GM18526 (cell line): Measurements from ENCODE around the gene AGTRAP.

ENCODE experiments used
- POLR2A ChIP-seq: IDR thresholded peaks from 3 replicates; pipeline ENCODE4 v1.6.1; 2011; ENCODE audit not compliant: insufficient read length; ENCODE audit errors: extremely low read depth

Gene AGTRAP

GRCh38 chr1:11740258-11741192, 4.6 kb downstream of the AGTRAP start:
- no peak for TF ChIP-seq POLR2A

DNA sequence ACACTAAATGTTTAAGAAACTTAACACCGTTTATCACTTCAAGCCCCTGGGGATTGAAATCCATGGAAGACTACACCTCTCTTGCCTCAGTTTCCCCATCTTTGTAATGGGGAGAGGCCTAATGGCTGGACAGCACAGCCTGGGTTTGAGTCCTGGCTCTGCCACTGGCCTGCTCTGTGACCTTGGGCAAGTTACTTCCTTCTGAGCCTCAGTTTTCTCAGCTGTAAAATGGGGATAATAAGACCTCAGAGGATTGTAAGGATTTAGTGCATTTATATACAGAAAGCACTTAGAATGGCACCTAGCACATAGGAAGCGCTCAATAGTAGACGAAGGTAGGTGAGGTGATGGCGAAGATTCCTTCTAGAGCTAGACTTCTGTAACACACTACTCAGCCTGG, 5.5 kb downstream of the AGTRAP start:
- TF ChIP-seq POLR2A = no peak

- TF ChIP-seq POLR2A = no peak
Measured at GRCh38 chr1:11741919-11742558, 6.1 kb downstream of the AGTRAP start.

DNA sequence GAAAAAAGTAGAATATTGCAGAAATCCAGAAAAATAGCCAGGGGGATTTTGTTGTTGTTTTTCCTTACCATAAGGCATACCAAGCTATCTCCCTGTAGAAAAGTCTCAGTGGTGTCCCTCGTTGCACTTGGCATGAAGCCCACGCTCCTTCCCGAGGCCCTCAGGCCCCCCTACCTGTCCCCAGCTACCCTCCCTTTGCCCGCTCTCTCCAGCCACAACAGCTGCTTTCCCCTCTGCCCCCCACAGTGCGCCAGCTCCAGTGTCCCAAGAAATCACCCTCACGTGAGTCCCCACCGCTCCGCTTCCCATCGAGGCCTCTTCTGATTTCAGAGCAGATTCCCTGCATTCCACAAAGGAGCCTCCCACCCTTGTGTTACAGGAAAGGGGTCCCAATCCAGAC, 8.4 kb downstream of the AGTRAP start:
- no peak for TF ChIP-seq POLR2A

DNA sequence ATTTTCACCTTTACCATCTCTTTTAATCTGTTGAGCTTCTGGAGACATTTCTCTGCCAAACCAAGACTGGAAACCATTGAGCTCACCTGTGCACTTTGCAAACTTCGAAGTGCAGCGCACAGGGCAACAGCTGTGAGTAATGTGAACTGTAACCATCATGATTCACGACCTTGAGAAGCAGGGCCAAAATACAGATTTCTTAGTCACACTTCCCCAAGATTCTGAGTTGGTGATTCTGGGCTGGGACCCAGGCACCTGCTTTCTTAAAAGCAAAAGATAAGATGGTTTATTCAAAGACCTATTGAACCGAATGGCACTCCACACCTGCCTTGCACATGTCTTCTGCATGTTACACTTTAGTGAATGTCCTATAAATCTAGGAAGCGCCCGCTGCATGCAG, 10.2 kb downstream of the AGTRAP start:
- TF ChIP-seq POLR2A = no peak

DNA sequence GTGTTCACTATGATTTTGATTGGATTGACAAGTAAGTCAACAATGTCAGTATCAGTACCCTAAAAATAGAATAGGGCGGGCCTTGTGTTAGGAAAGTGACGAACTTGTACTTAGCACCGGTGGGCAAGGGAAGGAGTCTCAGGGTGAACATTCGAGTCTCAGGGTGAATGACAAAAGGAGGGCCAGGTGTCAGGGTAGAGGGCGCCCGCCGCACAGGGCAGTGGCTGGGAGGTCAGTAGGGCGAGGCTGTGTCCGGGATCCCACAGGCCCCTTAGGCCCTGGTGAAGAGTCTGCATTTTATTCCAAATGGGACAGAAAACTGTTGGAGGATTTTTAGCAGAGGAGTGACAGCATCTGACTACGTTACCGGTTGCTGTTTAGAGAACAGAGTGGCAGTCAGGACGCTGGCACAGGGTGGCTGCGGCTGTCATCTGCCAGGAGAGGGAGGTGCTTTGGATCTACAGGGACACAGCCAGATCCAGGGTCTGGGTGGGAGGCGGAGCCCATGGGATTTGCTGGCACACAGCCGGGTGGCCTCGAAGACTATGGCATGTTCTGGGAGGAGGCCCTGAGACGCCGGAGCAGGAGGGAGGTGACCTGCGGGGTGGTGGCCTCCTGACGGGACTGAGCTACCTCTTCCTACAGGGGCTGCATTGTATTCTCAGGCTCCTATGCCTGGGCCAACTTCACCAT, 11.0 kb downstream of the AGTRAP start:
- no peak for TF ChIP-seq POLR2A

DNA sequence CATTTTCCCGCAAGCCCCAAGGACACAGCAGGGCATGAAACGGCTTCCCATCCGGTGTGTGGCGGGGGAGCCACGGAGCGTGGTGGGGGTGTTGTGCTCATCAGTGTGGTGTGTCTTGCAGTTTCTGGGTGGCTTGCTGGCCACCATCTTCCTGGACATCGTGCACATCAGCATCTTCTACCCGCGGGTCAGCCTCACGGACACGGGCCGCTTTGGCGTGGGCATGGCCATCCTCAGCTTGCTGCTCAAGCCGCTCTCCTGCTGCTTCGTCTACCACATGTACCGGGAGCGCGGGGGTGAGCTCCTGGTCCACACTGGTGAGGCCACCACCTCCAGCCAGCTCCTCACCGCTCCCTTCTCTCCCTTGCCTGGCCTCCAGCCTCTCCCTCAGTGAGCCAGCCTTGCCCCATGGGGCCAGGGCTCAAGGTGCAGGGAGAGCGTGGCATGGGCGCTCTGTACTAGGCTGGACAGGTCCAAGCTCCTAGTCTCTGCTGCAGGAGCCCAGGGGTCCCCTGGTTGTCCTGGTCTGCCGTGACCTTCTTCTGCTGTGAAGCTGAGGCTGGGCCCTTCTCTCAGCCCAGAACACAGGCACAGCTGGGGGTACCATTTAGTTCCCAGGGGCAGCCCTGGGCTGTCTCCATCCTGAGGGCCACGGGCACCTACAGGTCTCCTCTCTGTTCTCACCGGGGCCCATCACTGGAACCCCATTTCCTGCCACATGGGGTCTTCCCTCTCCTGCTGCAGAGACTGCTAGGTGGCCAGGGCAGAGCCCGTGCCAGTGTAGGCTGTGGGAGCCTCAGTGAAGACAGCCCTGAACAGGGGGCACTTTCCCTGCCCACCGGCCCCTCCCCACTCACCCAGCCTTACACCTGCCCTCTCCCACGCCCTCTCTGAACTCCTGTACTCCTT, 12.6 kb downstream of the AGTRAP start:
- TF ChIP-seq POLR2A = no peak

GRCh38 chr1:11749203-11749689, 13.3 kb downstream of the AGTRAP start:
- no peak for TF ChIP-seq POLR2A

DNA sequence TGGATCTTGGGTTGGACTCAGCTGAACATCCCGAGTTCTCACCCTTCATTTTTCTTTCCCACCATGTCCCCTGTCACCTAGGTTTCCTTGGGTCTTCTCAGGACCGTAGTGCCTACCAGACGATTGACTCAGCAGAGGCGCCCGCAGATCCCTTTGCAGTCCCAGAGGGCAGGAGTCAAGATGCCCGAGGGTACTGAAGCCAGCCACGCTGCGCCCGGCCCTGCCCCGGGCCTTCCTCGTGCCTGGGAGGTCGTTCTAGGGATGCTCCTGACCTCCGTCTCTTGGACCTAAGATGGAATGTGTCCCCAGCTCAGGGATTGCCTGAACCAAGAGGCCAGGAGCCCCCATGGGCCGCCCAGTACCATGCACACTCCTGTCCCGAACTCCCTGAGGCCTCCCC, 14.1 kb downstream of the AGTRAP start:
- no peak for TF ChIP-seq POLR2A

GRCh38 chr1:11751087-11751486, 15.2 kb downstream of the AGTRAP start:
- TF ChIP-seq POLR2A = no peak

GRCh38 chr1:11752359-11753088, 16.6 kb downstream of the AGTRAP start:
- no peak for TF ChIP-seq POLR2A

DNA sequence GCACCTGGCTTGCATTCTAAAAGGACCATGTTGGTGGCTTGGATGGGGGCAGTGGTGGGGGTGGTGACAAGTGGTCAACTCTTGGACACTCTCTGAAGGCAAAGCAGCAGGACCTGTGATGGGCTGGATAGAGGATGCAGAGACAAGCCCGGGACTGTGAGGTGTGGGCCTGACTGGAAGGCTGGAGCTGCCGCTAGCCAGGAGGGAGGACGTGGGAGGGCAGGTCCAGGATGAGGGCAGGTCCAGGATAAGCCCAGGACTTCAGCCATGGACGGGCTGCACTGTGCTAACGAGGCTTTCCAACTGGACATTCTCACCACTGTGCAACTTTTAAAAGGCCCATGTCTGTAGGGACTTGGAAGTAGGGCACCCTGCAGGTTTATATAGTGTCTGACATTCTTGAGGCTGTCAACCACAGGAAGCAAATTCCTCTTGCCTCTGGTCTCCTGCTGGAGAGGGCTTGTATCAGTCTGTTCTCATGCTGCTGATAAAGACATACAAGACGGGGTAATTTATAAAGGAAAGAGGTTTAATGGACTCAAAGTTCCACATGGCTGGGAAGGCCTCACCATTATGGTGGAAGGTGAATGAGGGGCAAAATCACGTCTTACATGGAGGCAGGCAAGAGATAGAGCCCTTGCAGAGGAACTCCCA, 17.7 kb downstream of the AGTRAP start:
- TF ChIP-seq POLR2A = no peak

- TF ChIP-seq POLR2A = no peak
Measured at GRCh38 chr1:11757047-11757446, 21.1 kb downstream of the AGTRAP start.

GRCh38 chr1:11759791-11760190, 23.9 kb downstream of the AGTRAP start:
- TF ChIP-seq POLR2A = no peak
